Astrocyte (in vitro differentiated cells and primary cell): Measurements from ENCODE around the gene NR2C2AP.

ENCODE experiments used
- EZH2 ChIP-seq: IDR thresholded peaks from 2 replicates; pipeline ENCODE4 v1.6.1; 2012; ENCODE audit warnings: mild to moderate bottlenecking, low read length, inconsistent platforms; ENCODE audit not compliant: insufficient read depth
- TF ChIP-seq, protein P1 (sequence below): IDR thresholded peaks from 2 replicates; pipeline ENCODE4 v1.5.1; 2011; ENCODE audit warnings: low read depth, mild to moderate bottlenecking, inconsistent platforms, low read length, moderate library complexity; ENCODE audit not compliant: insufficient read depth

- TF ChIP-seq, protein P1, sequence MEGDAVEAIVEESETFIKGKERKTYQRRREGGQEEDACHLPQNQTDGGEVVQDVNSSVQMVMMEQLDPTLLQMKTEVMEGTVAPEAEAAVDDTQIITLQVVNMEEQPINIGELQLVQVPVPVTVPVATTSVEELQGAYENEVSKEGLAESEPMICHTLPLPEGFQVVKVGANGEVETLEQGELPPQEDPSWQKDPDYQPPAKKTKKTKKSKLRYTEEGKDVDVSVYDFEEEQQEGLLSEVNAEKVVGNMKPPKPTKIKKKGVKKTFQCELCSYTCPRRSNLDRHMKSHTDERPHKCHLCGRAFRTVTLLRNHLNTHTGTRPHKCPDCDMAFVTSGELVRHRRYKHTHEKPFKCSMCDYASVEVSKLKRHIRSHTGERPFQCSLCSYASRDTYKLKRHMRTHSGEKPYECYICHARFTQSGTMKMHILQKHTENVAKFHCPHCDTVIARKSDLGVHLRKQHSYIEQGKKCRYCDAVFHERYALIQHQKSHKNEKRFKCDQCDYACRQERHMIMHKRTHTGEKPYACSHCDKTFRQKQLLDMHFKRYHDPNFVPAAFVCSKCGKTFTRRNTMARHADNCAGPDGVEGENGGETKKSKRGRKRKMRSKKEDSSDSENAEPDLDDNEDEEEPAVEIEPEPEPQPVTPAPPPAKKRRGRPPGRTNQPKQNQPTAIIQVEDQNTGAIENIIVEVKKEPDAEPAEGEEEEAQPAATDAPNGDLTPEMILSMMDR, result no peak
- TF ChIP-seq EZH2, result no peak
Measured at GRCh38 chr19:19226663-19227062, 23.4 kb upstream of the NR2C2AP start.
